K562 (cell line): ENCODE data around the gene CR2. TPM values are rescaled to one million over a fixed set of nuclear protein-coding genes. Genes with fewer than 3 reads are reported as not detected.
A peak's percentile ranks its signal among the peaks of the same experiment; 100 is the strongest.

Experiments used
- EHMT2 ChIP-seq: fragments of 450-650 bp; IDR thresholded peaks from 2 replicates; pipeline ENCODE4 v1.6.1; 2018; ENCODE audit warnings: antibody characterized with exemption
- EZH2 ChIP-seq: IDR thresholded peaks from 2 replicates; pipeline ENCODE4 v1.6.1; 2012; ENCODE audit warnings: low read depth, mild to moderate bottlenecking, inconsistent platforms, low read length, borderline replicate concordance
- HDAC6 ChIP-seq: IDR thresholded peaks from 2 replicates; pipeline ENCODE4 v1.6.1; 2012; ENCODE audit warnings: low read depth, mild to moderate bottlenecking, control low read depth, inconsistent platforms, low read length, moderate library complexity
- SMARCA4 ChIP-seq: fragments of 450-650 bp; IDR thresholded peaks from 2 replicates; pipeline ENCODE4 v1.6.1; 2016
- SOX6 ChIP-seq: fragments of 450-650 bp; IDR thresholded peaks from 2 replicates; pipeline ENCODE4 v1.6.1; 2014; ENCODE audit warnings: mild to moderate bottlenecking
- ZNF24 ChIP-seq: fragments of 450-650 bp; IDR thresholded peaks from 2 replicates; pipeline ENCODE4 v1.6.1; 2016
- polyA plus RNA-seq, 8 experiments: library from polyadenylated mRNA; depleted of rRNA in 4 of 8; stranded (reverse) in 5 of 8; unstranded in 3 of 8; fragments of >200 nt; fragmentation: Nextera tagmentation in 2 of 8; fragmentation: Illumina TruSeq in 1 of 8; extraction: Ambion mirVana in 2 of 8; extraction: Trizol in 1 of 8; gene quantifications; 2 replicates each; pipeline versions ENCODE4 v1.2.1 to v1.2.3, GENCODE V29; 2011 to 2014; ENCODE audit warnings: inconsistent platforms in 1 of 8, missing spikeins in 1 of 8
- total RNA-seq, 7 experiments: library from RNA; depleted of rRNA in 6 of 7; stranded (reverse); fragments of >200 nt in 6 of 7; fragmentation: Illumina TruSeq in 2 of 7; extraction: Trizol in 2 of 7; gene quantifications; 2 replicates each; pipeline versions ENCODE4 v1.2.1 to v1.2.3, GENCODE V29; 2011 to 2021; ENCODE audit warnings: low replicate concordance in 1 of 7
- TF ChIP-seq, protein P1 (sequence below): fragments of 250-450 bp; sonication (Bioruptor Pico); IDR thresholded peaks from 2 replicates; pipeline ENCODE4 v1.8.0; 2021; ENCODE audit warnings: moderate library complexity, mild to moderate bottlenecking, inconsistent platforms
- TF ChIP-seq, protein P2 (sequence below): fragments of 450-650 bp; formaldehyde crosslinking; IDR thresholded peaks from 2 replicates; pipeline ENCODE4 v1.4.0; 2020; ENCODE audit warnings: mild to moderate bottlenecking, moderate library complexity

Gene CR2
- total and polyA plus RNA-seq, 9 of the 15 experiments (the other 6 are each of a cell fraction or from before 2014, with no cell fraction given): 0.07 to 0.67 (median 0.37) TPM

- TF ChIP-seq, protein P1, sequence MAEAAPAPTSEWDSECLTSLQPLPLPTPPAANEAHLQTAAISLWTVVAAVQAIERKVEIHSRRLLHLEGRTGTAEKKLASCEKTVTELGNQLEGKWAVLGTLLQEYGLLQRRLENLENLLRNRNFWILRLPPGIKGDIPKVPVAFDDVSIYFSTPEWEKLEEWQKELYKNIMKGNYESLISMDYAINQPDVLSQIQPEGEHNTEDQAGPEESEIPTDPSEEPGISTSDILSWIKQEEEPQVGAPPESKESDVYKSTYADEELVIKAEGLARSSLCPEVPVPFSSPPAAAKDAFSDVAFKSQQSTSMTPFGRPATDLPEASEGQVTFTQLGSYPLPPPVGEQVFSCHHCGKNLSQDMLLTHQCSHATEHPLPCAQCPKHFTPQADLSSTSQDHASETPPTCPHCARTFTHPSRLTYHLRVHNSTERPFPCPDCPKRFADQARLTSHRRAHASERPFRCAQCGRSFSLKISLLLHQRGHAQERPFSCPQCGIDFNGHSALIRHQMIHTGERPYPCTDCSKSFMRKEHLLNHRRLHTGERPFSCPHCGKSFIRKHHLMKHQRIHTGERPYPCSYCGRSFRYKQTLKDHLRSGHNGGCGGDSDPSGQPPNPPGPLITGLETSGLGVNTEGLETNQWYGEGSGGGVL (CRISPR knock-in tag): no peak
- TF ChIP-seq ZNF24 (no peak), EHMT2 (0 out of 2 replicates have a peak, but pooled peaks have one; percentile 26), SOX6 (0 out of 2 replicates have a peak, but pooled peaks have one; percentile 18), HDAC6 (no peak), EZH2 (no peak), SMARCA4 (no peak)
- TF ChIP-seq, protein P2, sequence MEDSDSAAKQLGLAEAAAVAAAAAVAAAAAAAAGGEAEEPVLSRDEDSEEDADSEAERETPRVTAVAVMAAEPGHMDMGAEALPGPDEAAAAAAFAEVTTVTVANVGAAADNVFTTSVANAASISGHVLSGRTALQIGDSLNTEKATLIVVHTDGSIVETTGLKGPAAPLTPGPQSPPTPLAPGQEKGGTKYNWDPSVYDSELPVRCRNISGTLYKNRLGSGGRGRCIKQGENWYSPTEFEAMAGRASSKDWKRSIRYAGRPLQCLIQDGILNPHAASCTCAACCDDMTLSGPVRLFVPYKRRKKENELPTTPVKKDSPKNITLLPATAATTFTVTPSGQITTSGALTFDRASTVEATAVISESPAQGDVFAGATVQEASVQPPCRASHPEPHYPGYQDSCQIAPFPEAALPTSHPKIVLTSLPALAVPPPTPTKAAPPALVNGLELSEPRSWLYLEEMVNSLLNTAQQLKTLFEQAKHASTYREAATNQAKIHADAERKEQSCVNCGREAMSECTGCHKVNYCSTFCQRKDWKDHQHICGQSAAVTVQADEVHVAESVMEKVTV (CRISPR knock-in tag): peak; percentile 92
Observed at GRCh38 chr1:207404849-207405525, 49.1 kb upstream of the CR2 start (continued).
